ENCODE data around the gene TACC2.

DNA sequence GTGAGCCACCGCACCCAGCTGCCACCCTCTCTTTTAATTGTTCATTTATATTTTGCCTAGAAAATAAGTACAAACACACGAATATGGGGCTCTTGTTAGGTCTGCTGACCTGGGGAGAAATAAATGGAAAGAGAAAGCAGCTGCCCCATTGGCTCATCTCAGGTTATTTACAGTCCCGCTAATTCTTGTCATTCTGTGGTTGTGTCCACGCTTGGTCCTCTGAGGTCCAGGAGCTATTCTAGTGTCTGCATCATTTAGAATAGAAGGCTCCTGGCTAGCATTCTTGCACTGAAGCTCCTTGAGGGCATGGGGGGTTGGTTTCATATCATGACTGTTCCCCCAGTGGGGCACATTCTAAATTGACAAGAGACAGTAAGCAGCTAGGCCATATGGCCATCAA, 128.5 kb downstream of the TACC2 start:
- TF ChIP-seq, protein P1, sequence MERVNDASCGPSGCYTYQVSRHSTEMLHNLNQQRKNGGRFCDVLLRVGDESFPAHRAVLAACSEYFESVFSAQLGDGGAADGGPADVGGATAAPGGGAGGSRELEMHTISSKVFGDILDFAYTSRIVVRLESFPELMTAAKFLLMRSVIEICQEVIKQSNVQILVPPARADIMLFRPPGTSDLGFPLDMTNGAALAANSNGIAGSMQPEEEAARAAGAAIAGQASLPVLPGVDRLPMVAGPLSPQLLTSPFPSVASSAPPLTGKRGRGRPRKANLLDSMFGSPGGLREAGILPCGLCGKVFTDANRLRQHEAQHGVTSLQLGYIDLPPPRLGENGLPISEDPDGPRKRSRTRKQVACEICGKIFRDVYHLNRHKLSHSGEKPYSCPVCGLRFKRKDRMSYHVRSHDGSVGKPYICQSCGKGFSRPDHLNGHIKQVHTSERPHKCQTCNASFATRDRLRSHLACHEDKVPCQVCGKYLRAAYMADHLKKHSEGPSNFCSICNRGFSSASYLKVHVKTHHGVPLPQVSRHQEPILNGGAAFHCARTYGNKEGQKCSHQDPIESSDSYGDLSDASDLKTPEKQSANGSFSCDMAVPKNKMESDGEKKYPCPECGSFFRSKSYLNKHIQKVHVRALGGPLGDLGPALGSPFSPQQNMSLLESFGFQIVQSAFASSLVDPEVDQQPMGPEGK (CRISPR knock-in tag; IDR thresholded peaks at IDR 0.05; ENCODE audit: borderline replicate concordance), result no peak
- TF ChIP-seq RARB (CRISPR knock-in tag; IDR thresholded peaks at IDR 0.05), result no peak
- TF ChIP-seq, protein P2, sequence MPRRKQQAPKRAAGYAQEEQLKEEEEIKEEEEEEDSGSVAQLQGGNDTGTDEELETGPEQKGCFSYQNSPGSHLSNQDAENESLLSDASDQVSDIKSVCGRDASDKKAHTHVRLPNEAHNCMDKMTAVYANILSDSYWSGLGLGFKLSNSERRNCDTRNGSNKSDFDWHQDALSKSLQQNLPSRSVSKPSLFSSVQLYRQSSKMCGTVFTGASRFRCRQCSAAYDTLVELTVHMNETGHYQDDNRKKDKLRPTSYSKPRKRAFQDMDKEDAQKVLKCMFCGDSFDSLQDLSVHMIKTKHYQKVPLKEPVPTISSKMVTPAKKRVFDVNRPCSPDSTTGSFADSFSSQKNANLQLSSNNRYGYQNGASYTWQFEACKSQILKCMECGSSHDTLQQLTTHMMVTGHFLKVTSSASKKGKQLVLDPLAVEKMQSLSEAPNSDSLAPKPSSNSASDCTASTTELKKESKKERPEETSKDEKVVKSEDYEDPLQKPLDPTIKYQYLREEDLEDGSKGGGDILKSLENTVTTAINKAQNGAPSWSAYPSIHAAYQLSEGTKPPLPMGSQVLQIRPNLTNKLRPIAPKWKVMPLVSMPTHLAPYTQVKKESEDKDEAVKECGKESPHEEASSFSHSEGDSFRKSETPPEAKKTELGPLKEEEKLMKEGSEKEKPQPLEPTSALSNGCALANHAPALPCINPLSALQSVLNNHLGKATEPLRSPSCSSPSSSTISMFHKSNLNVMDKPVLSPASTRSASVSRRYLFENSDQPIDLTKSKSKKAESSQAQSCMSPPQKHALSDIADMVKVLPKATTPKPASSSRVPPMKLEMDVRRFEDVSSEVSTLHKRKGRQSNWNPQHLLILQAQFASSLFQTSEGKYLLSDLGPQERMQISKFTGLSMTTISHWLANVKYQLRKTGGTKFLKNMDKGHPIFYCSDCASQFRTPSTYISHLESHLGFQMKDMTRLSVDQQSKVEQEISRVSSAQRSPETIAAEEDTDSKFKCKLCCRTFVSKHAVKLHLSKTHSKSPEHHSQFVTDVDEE (CRISPR knock-in tag; IDR thresholded peaks at IDR 0.05), result no peak
- no peak for TF ChIP-seq ARNTL (CRISPR knock-in tag; IDR thresholded peaks at IDR 0.05; ENCODE audit: borderline replicate concordance, low read depth)
- TF ChIP-seq ISL1 (CRISPR knock-in tag; IDR thresholded peaks at IDR 0.05), result no peak

Data from SK-N-SH treated with all-trans-retinoic acid at 6 μM for 48 hours (cell line).